Measurements from ENCODE around the gene LRRC25.

The LRRC25 gene

GRCh38 chr19:18435842-18436670 is 38.6 kb upstream of the LRRC25 start:
- peak; percentile 21 for DNase-seq

- DNase-seq: no peak
These were observed 37.9 kb upstream of the LRRC25 start for GRCh38 chr19:18435178-18435841.

GRCh38 chr19:18434411-18435175 is 37.2 kb upstream of the LRRC25 start:
- no peak for DNase-seq

GRCh38 chr19:18433735-18434398 is 36.4 kb upstream of the LRRC25 start:
- DNase-seq: no peak

- DNase-seq: no peak
These were observed 35.7 kb upstream of the LRRC25 start for GRCh38 chr19:18433015-18433691.

- no peak for DNase-seq
These were observed 35.0 kb upstream of the LRRC25 start for GRCh38 chr19:18432275-18433014.

GRCh38 chr19:18431351-18432197 is 34.2 kb upstream of the LRRC25 start:
- DNase-seq: no peak

GRCh38 chr19:18430417-18431144 is 33.2 kb upstream of the LRRC25 start:
- no peak for DNase-seq

- DNase-seq: no peak
These were observed 32.4 kb upstream of the LRRC25 start for GRCh38 chr19:18429717-18430416.

GRCh38 chr19:18428787-18429674 is 31.6 kb upstream of the LRRC25 start:
- peak; percentile 80 for DNase-seq

- no peak for DNase-seq
These were observed 30.9 kb upstream of the LRRC25 start for GRCh38 chr19:18428173-18428786.

- no peak for DNase-seq
These were observed 30.3 kb upstream of the LRRC25 start for GRCh38 chr19:18427743-18428113.

GRCh38 chr19:18427080-18427742 is 29.8 kb upstream of the LRRC25 start:
- DNase-seq: no peak

GRCh38 chr19:18426416-18426767 is 29.0 kb upstream of the LRRC25 start:
- no peak for DNase-seq

- DNase-seq: peak; percentile 43
These were observed 28.3 kb upstream of the LRRC25 start for GRCh38 chr19:18425515-18426415.

GRCh38 chr19:18424890-18425514 is 27.6 kb upstream of the LRRC25 start:
- no peak for DNase-seq

Measured in MV-4-11 (cell line).